GM23338 (cell line): Measurements from ENCODE around the gene TUBB. TPM values are rescaled to one million over a fixed set of nuclear protein-coding genes. Genes with fewer than 3 reads are reported as not detected.

Experiments used
- ATAC-seq: fragments of 200-7000 bp; cut with Tn5 transposase; 3 replicates; pipeline ENCODE4 v1.9.1; 2020
- DNase-seq: peaks from one replicate; pipeline ENCODE4 v3.0.0-alpha.2; 2015; ENCODE audit warnings: low spot score
- H2AFZ ChIP-seq: fragments of 200-600 bp; sonication (generic); 2 replicates; pipeline ENCODE4 v1.8.0; 2016; ENCODE audit warnings: antibody characterized with exemption, mild to moderate bottlenecking, moderate library complexity
- H3F3A ChIP-seq: fragments of 200-600 bp; sonication (generic); replicated peaks from 2 replicates; pipeline ENCODE4 v1.8.0; 2017; ENCODE audit warnings: antibody characterized with exemption, mixed run types, low read depth
- H3K27ac ChIP-seq: fragments of 200-600 bp; sonication (generic); 2 replicates; pipeline ENCODE4 v1.6.1; 2016; ENCODE audit warnings: low read depth
- H3K27me3 ChIP-seq: fragments of 200-600 bp; sonication (generic); 2 replicates; pipeline ENCODE4 v1.8.0; 2016; ENCODE audit warnings: mild to moderate bottlenecking, mixed run types, moderate library complexity; ENCODE audit not compliant: insufficient read depth
- H3K36me3 ChIP-seq: fragments of 200-600 bp; sonication (generic); 2 replicates; pipeline ENCODE4 v1.8.0; 2016; ENCODE audit warnings: mild to moderate bottlenecking; ENCODE audit not compliant: insufficient read depth
- H3K4me1 ChIP-seq: fragments of 200-600 bp; sonication (generic); 2 replicates; pipeline ENCODE4 v1.8.0; 2016; ENCODE audit warnings: mild to moderate bottlenecking, moderate library complexity; ENCODE audit not compliant: insufficient read depth
- H3K4me2 ChIP-seq: fragments of 200-600 bp; sonication (generic); 2 replicates; pipeline ENCODE4 v1.7.1; 2017; ENCODE audit warnings: mixed run types
- H3K4me3 ChIP-seq: fragments of 200-600 bp; sonication (generic); 2 replicates; pipeline ENCODE4 v1.6.1; 2016; ENCODE audit warnings: mixed run types
- H3K79me2 ChIP-seq: fragments of 200-600 bp; sonication (generic); replicated peaks from 2 replicates; pipeline ENCODE4 v1.8.0; 2017; ENCODE audit warnings: mild to moderate bottlenecking; ENCODE audit not compliant: insufficient read depth
- H3K9me2 ChIP-seq: fragments of 200-600 bp; sonication (generic); 2 replicates; pipeline ENCODE4 v1.8.0; 2017; ENCODE audit not compliant: insufficient read depth
- H4K20me1 ChIP-seq: fragments of 200-600 bp; sonication (generic); replicated peaks from 2 replicates; pipeline ENCODE4 v1.8.0; 2017; ENCODE audit warnings: mild to moderate bottlenecking; ENCODE audit not compliant: insufficient read depth
- H3K27ac Mint-ChIP-seq: 2 replicates; pipeline ENCODE4 v1.8.0; 2020; ENCODE audit warnings: inconsistent platforms, mild to moderate bottlenecking, moderate library complexity, mixed read lengths
- H3K27me3 Mint-ChIP-seq: 3 replicates; pipeline ENCODE4 v1.8.0; 2022; ENCODE audit warnings: low read depth, mild to moderate bottlenecking, moderate library complexity, mixed read lengths, inconsistent platforms; ENCODE audit not compliant: insufficient read depth, poor library complexity
- H3K36me3 Mint-ChIP-seq: 3 replicates; pipeline ENCODE4 v1.8.0; 2021; ENCODE audit warnings: low read depth, mild to moderate bottlenecking, inconsistent platforms, moderate library complexity, mixed read lengths
- H3K4me1 Mint-ChIP-seq: 3 replicates; pipeline ENCODE4 v1.8.0; 2020; ENCODE audit warnings: mild to moderate bottlenecking, inconsistent platforms, mixed read lengths
- H3K4me3 Mint-ChIP-seq: 3 replicates; pipeline ENCODE4 v1.8.0; 2021; ENCODE audit warnings: moderate library complexity, mild to moderate bottlenecking, inconsistent platforms, mixed read lengths
- H3K9me3 Mint-ChIP-seq: 3 replicates; pipeline ENCODE4 v1.8.0; 2020; ENCODE audit warnings: moderate library complexity, mild to moderate bottlenecking, inconsistent platforms, mixed read lengths
- CREB1 ChIP-seq: fragments of 250-450 bp; sonication (Bioruptor Pico); IDR thresholded peaks from 2 replicates; pipeline ENCODE4 v1.5.0; 2020; ENCODE audit warnings: low read depth, mild to moderate bottlenecking, moderate library complexity
- CTCF ChIP-seq, 2 experiments: fragments of 200-600 bp in 1 of 2; sonication (generic) in 1 of 2; conservative IDR thresholded peaks; 2 replicates each; pipeline versions ENCODE4 v1.5.1 to v1.6.1; 2016 to 2017; ENCODE audit warnings: antibody characterized with exemption in 2 of 2, low read depth in 2 of 2, mild to moderate bottlenecking in 2 of 2, moderate library complexity in 1 of 2
- ETS1 ChIP-seq: IDR thresholded peaks from 2 replicates; pipeline ENCODE4 v1.6.1; 2016; ENCODE audit warnings: antibody characterized with exemption
- EZH2 ChIP-seq: fragments of 200-600 bp; sonication (generic); IDR thresholded peaks from one replicate; pipeline ENCODE4 v1.8.0; 2017; ENCODE audit warnings: antibody characterized with exemption, mild to moderate bottlenecking, low read depth; ENCODE audit not compliant: unreplicated experiment
- EZH2phosphoT487 ChIP-seq: fragments of 200-600 bp; sonication (generic); IDR thresholded peaks from one replicate; pipeline ENCODE4 v1.8.1; 2018; ENCODE audit warnings: antibody characterized with exemption; ENCODE audit not compliant: unreplicated experiment
- JUNB ChIP-seq: IDR thresholded peaks from one replicate; pipeline ENCODE4 v1.6.1; 2016; ENCODE audit warnings: antibody characterized with exemption; ENCODE audit not compliant: unreplicated experiment
- NANOG ChIP-seq: IDR thresholded peaks from 2 replicates; pipeline ENCODE4 v1.6.1; 2016; ENCODE audit warnings: antibody characterized with exemption, borderline replicate concordance
- POLR2AphosphoS5 ChIP-seq: IDR thresholded peaks from 2 replicates; pipeline ENCODE4 v1.6.1; 2016; ENCODE audit warnings: antibody characterized with exemption, low read depth
- REST ChIP-seq: IDR thresholded peaks from one replicate; pipeline ENCODE4 v1.6.1; 2018; ENCODE audit warnings: antibody characterized with exemption; ENCODE audit not compliant: unreplicated experiment
- STAT1 ChIP-seq: IDR thresholded peaks from one replicate; pipeline ENCODE4 v1.6.1; 2016; ENCODE audit warnings: antibody characterized with exemption; ENCODE audit not compliant: unreplicated experiment
- ZNF331 ChIP-seq: fragments of 250-450 bp; sonication (Bioruptor Pico); IDR thresholded peaks from 2 replicates; pipeline ENCODE4 v1.5.0; 2020; ENCODE audit warnings: low read depth, mild to moderate bottlenecking, moderate library complexity
- polyA plus RNA-seq: library from polyadenylated mRNA; unstranded; fragments of >200 nt; fragmentation: Nextera tagmentation; extraction: Ambion mirVana; gene quantifications from 2 replicates; pipeline ENCODE4 v1.2.1, GENCODE V29; 2016
- total RNA-seq: library from RNA; depleted of rRNA; stranded (reverse); fragments of >200 nt; shearing (Covaris generic); gene quantifications from 2 replicates; pipeline ENCODE4 v1.2.3, GENCODE V29; 2014

Gene TUBB
- total and polyA plus RNA-seq, 2 experiments from 2014 or later: 1,041 to 1,704 TPM

GRCh38 chr6:30761791-30762429 is 41.8 kb downstream of the TUBB start:
- no peak for DNase-seq
- Histone ChIP-seq H3K4me1 (peaks cover 26% of the 10 kb centered on the region), H2AFZ (no peak overlapping the region), H4K20me1 (no peaks in the 10 kb centered on the region), H3K9me2 (no peaks in the 10 kb centered on the region), H3K4me3 (no peak overlapping the region), H3K79me2 (no peaks in the 10 kb centered on the region), H3F3A (no peaks in the 10 kb centered on the region), H3K27ac (no peak overlapping the region), H3K36me3 (no peaks in the 10 kb centered on the region), H3K27me3 (no peaks in the 10 kb centered on the region), H3K4me2 (no peak overlapping the region)
- Mint-ChIP-seq H3K4me3 (no peak overlapping the region), H3K4me1 (peaks cover 40% of the 10 kb centered on the region), H3K27ac (no peak overlapping the region), H3K36me3 (no peaks in the 10 kb centered on the region), H3K9me3 (no peaks in the 10 kb centered on the region; the same call in 2 of the 3 replicates), H3K27me3 (peaks cover 12% of the 10 kb centered on the region)
- no peak for TF ChIP-seq EZH2
- TF ChIP-seq CTCF (conservative IDR thresholded peaks at IDR 0.05; ENCODE audit: low read depth in 2 of 2): no peak
- no peak for TF ChIP-seq STAT1
- ATAC-seq: no peak

GRCh38 chr6:30763155-30763617 is 43.0 kb downstream of the TUBB start:
- ATAC-seq: no peak
- Histone ChIP-seq H3K36me3 (no peaks in the 10 kb centered on the region), H3K79me2 (no peaks in the 10 kb centered on the region), H3K4me2 (peak overlapping the region; percentile 67; the same call in 1 of the 2 replicates), H3K27ac (peak overlapping the region; percentile 93; the same call in 1 of the 2 replicates), H3K27me3 (no peaks in the 10 kb centered on the region), H3K4me1 (peaks cover 26% of the 10 kb centered on the region), H3K9me2 (no peaks in the 10 kb centered on the region), H4K20me1 (no peaks in the 10 kb centered on the region), H2AFZ (peak overlapping the region; percentile 92), H3K4me3 (no peak overlapping the region), H3F3A (no peaks in the 10 kb centered on the region)
- peaks cover 48% of the 10 kb centered on the region for H3K4me1 Mint-ChIP-seq
- no peaks in the 10 kb centered on the region for H3K36me3 Mint-ChIP-seq
- no peak overlapping the region; the same call in 2 of the 3 replicates for H3K4me3 Mint-ChIP-seq
- DNase-seq: no peak
- H3K27ac Mint-ChIP-seq: peak overlapping the region; percentile 72
- H3K9me3 Mint-ChIP-seq: no peaks in the 10 kb centered on the region; the same call in 2 of the 3 replicates
- peaks cover 12% of the 10 kb centered on the region for H3K27me3 Mint-ChIP-seq
- no peak for TF ChIP-seq STAT1
- TF ChIP-seq NANOG: no peak
- no peak for TF ChIP-seq JUNB
- no peak for TF ChIP-seq EZH2
- no peak for TF ChIP-seq POLR2AphosphoS5
- no peak for TF ChIP-seq CREB1 (CRISPR knock-in tag)
- no peak for TF ChIP-seq CTCF (conservative IDR thresholded peaks at IDR 0.05; ENCODE audit: low read depth in 2 of 2)
- TF ChIP-seq REST: no peak
- TF ChIP-seq ETS1: no peak
- TF ChIP-seq EZH2phosphoT487: no peak
- TF ChIP-seq ZNF331 (CRISPR knock-in tag): no peak
